Measurements from ENCODE around the gene APOBEC2.

The APOBEC2 gene

GRCh38 chr6:41027241-41027640 lies 25.8 kb upstream of the APOBEC2 start:
- intact Hi-C loops (cut with micrococcal nuclease), result loop anchor here (2.0 to 5.0 kb wide), 2 partner anchors 20 to 475 kb away; no protein-coding TSS in a partner anchor
- Mint-ChIP-seq H3K4me1 (ENCODE audit: low read depth) (peaks cover 42% of the 10 kb centered on the region), H3K27ac (peak overlapping the region; percentile 62), H3K4me3 (peak overlapping the region; percentile 71), H3K27me3 (peaks cover 5% of the 10 kb centered on the region), H3K9me3 (no peaks in the 10 kb centered on the region), H3K36me3 (ENCODE audit: low read depth) (no peaks in the 10 kb centered on the region)

DNA sequence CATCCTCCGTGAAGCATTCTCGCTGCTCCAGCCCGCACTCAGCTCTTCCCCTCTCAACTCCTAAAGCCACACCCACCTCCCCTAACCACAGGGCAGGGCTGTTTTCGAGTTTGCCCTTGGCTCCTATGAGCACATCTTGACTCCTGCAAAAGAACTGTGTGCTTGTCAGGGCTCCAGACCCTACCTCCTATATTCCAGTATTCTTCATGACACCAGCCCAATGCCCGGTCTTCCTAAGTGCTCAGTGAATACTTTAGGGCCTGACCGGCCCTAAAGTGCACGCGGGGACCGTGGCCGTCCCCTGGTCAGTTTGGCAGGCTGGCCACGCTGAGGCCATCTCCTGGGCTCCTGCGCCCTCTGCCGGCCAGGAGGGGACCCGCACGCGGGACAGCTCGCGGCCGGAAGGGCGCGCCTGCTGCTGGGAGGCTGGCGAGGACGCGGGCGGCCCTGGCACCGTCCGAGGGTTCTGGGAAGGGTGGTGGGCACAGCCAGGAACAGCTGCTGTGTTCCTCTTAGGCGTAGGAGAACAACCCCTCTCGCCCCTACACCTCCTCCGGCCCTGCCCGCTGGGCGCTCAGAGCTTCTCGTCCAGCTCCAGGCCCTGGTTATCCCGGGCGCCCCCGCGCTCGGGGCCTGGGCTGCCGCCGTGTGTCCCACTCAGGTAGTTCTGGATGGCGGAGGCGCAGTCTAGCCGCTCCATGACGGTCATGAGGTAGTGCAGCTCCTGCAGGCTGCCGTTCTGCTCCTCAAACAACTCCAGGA lies 25.0 kb upstream of the APOBEC2 start:
- Mint-ChIP-seq H3K27ac (peak overlapping the region; percentile 62), H3K27me3 (peaks cover 5% of the 10 kb centered on the region), H3K4me1 (ENCODE audit: low read depth) (peaks cover 42% of the 10 kb centered on the region), H3K4me3 (peak overlapping the region; percentile 71), H3K9me3 (no peaks in the 10 kb centered on the region), H3K36me3 (ENCODE audit: low read depth) (no peaks in the 10 kb centered on the region)
- intact Hi-C loops (cut with micrococcal nuclease), result loop anchor here (2.0 to 5.0 kb wide), 2 partner anchors 21 to 476 kb away; no protein-coding TSS in a partner anchor

GRCh38 chr6:41028561-41029412 lies 24.2 kb upstream of the APOBEC2 start:
- Mint-ChIP-seq H3K36me3 (ENCODE audit: low read depth) (peaks cover 5% of the 10 kb centered on the region), H3K4me1 (ENCODE audit: low read depth) (peaks cover 42% of the 10 kb centered on the region), H3K27ac (peak overlapping the region; percentile 62), H3K4me3 (peak overlapping the region; percentile 71), H3K9me3 (no peaks in the 10 kb centered on the region), H3K27me3 (peaks cover 5% of the 10 kb centered on the region)
- intact Hi-C loops (cut with micrococcal nuclease), result loop anchor here (5.0 kb wide), 1 partner anchor 476 kb away; no protein-coding TSS in a partner anchor

DNA sequence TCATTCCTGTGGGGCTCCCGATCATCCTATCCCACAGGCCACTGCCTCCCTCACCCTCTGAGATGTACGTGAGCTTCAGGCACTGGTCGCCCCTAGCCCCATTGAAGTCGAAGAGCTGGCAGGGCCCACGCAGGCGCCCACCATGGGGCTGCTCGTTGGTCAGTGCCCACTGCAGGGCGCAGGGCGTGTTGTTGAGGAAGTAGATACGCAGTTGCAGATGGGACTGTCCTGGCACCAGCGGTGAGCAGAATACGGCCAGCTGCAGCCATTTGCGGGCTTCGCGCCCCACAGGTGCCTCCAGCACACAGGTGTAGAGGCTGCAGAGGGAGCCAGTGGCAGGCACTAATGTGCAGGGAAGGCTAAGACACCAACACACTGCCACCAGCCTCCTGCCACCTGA lies 20.2 kb upstream of the APOBEC2 start:
- intact Hi-C loops (cut with micrococcal nuclease), result no loop called here
- Mint-ChIP-seq H3K27ac (no peak overlapping the region), H3K4me1 (ENCODE audit: low read depth) (peaks cover 22% of the 10 kb centered on the region), H3K4me3 (no peak overlapping the region), H3K36me3 (ENCODE audit: low read depth) (peaks cover 8% of the 10 kb centered on the region), H3K9me3 (no peaks in the 10 kb centered on the region), H3K27me3 (peaks cover 5% of the 10 kb centered on the region)

DNA sequence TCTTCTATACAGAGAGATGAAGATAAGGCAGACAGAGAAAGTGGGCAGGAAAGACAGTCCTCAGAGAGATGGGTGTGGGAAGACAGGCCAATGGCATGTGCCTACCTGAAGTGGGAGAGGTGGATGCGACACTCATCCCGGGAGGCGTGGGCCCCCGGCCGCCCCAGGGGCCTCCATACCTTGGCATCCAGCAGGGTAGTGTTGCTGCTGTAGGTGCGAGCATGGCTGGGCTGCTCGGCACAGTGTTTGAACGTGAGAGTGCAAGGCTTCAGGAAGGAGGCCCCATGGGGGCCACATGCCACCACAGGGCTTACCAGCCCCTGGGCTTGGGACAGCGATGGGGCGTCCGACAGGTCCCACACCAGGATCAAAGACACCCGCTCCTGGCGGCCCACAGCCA lies 19.2 kb upstream of the APOBEC2 start:
- Mint-ChIP-seq H3K36me3 (ENCODE audit: low read depth) (peaks cover 11% of the 10 kb centered on the region), H3K4me3 (no peak overlapping the region), H3K27ac (no peak overlapping the region), H3K9me3 (no peaks in the 10 kb centered on the region), H3K4me1 (ENCODE audit: low read depth) (peaks cover 12% of the 10 kb centered on the region), H3K27me3 (peaks cover 5% of the 10 kb centered on the region)
- intact Hi-C loops (cut with micrococcal nuclease), result no loop called here

- H3K36me3 Mint-ChIP-seq (ENCODE audit: low read depth), result peaks cover 15% of the 10 kb centered on the region
- H3K27ac Mint-ChIP-seq, result no peak overlapping the region
- intact Hi-C loops (cut with micrococcal nuclease), result no loop called here
- H3K27me3 Mint-ChIP-seq, result peaks cover 2% of the 10 kb centered on the region
- peaks cover 13% of the 10 kb centered on the region for H3K4me1 Mint-ChIP-seq (ENCODE audit: low read depth)
- no peak overlapping the region for H3K4me3 Mint-ChIP-seq
- no peaks in the 10 kb centered on the region for H3K9me3 Mint-ChIP-seq
These were observed 16.8 kb upstream of the APOBEC2 start for GRCh38 chr6:41036186-41036585.

GRCh38 chr6:41036601-41037000 lies 16.4 kb upstream of the APOBEC2 start:
- Mint-ChIP-seq H3K4me1 (ENCODE audit: low read depth) (peaks cover 15% of the 10 kb centered on the region), H3K4me3 (no peak overlapping the region), H3K36me3 (ENCODE audit: low read depth) (peaks cover 15% of the 10 kb centered on the region), H3K27me3 (peaks cover 2% of the 10 kb centered on the region), H3K27ac (no peak overlapping the region), H3K9me3 (no peaks in the 10 kb centered on the region)
- intact Hi-C loops (cut with micrococcal nuclease), result no loop called here

- Mint-ChIP-seq H3K27me3 (peaks cover 2% of the 10 kb centered on the region), H3K4me3 (no peak overlapping the region), H3K27ac (no peak overlapping the region), H3K36me3 (ENCODE audit: low read depth) (peaks cover 21% of the 10 kb centered on the region), H3K9me3 (no peaks in the 10 kb centered on the region), H3K4me1 (ENCODE audit: low read depth) (peaks cover 15% of the 10 kb centered on the region)
- intact Hi-C loops (cut with micrococcal nuclease), result no loop called here
These were observed 15.7 kb upstream of the APOBEC2 start for GRCh38 chr6:41037107-41037900.

DNA sequence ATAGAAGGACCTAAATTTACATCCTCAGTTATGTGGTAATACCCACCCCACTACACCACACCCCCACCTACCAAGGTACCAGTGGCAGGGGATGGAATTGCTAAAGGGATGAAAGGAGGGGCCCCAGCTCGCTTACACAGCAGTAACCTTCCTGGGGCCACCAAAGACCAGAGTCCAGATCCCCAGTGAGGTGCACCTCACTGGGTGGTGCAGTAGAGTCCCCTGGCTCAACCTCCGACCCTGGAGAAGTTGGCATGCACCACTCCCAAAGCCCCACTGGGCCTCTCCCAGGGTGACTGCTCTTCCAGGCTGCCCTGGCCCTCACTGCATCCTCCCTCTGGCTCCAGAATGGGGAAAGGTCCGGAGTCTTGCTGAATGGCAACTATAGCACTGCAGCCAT lies 14.8 kb upstream of the APOBEC2 start:
- intact Hi-C loops (cut with micrococcal nuclease), result no loop called here
- H3K9me3 Mint-ChIP-seq, result no peaks in the 10 kb centered on the region
- H3K27ac Mint-ChIP-seq, result no peak overlapping the region
- peaks cover 30% of the 10 kb centered on the region for H3K36me3 Mint-ChIP-seq (ENCODE audit: low read depth)
- peaks cover 2% of the 10 kb centered on the region for H3K27me3 Mint-ChIP-seq
- H3K4me3 Mint-ChIP-seq, result no peak overlapping the region
- peaks cover 15% of the 10 kb centered on the region for H3K4me1 Mint-ChIP-seq (ENCODE audit: low read depth)

DNA sequence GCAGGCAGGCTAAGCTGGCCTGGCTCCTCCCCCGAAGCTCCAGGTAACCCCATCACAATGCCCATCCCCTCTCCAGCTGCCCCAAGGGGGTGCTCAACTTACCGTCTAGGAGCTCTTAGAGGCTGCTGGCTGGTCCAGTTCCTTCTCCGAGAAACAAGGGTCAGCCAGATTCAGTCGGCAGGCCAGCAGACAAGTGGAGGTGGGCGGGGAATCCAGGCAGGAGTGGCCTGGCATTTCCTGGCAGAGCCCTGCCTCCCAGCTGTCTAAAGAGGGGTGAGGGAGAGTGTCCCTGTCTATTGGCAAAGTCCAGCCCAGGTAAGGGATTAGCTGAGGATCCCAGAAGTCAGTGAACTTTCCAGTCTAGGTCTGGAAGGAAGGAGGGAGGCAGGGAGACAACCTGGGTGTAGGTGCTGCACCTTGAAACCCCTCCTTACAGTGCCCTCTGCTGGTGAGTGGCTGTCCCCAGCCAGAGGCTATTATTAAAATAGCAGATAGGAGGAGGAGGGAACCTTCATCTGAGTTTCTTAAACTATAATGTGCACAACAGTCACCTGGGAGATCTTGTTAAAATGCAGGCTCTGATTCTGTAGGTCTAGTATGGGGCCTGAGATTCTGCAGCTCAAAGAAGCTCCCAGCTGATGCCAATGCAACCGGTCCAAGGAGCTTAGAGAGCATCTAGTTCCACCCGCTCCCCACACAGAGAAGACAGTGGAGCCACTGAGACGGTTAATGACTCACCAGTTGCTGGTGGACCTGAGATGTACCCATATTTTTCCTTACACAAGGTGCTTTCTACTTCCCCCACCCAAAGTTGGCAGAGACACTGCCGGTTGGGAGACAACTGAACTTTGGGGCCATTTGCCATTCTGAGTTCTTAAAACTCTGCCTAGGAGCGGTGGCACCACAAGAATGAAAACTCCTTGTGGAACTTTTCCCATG lies 13.7 kb upstream of the APOBEC2 start, which contains the start of gene UNC5CL:
Gene UNC5CL, minus strand, starts transcription at position 162 of the 939 bp plus-strand sequence. CDS start 4,147 bp downstream, outside the sequence.
- H3K9me3 Mint-ChIP-seq, result no peaks in the 10 kb centered on the region
- H3K4me1 Mint-ChIP-seq (ENCODE audit: low read depth), result peaks cover 15% of the 10 kb centered on the region
- no peak within 1 kb of the TSS for H3K27ac Mint-ChIP-seq
- H3K36me3 Mint-ChIP-seq (ENCODE audit: low read depth), result peaks cover 29% of the 10 kb centered on the region
- intact Hi-C loops (cut with micrococcal nuclease), result no loop called here
- peaks cover 2% of the 10 kb centered on the region for H3K27me3 Mint-ChIP-seq
- no peak within 1 kb of the TSS for H3K4me3 Mint-ChIP-seq

DNA sequence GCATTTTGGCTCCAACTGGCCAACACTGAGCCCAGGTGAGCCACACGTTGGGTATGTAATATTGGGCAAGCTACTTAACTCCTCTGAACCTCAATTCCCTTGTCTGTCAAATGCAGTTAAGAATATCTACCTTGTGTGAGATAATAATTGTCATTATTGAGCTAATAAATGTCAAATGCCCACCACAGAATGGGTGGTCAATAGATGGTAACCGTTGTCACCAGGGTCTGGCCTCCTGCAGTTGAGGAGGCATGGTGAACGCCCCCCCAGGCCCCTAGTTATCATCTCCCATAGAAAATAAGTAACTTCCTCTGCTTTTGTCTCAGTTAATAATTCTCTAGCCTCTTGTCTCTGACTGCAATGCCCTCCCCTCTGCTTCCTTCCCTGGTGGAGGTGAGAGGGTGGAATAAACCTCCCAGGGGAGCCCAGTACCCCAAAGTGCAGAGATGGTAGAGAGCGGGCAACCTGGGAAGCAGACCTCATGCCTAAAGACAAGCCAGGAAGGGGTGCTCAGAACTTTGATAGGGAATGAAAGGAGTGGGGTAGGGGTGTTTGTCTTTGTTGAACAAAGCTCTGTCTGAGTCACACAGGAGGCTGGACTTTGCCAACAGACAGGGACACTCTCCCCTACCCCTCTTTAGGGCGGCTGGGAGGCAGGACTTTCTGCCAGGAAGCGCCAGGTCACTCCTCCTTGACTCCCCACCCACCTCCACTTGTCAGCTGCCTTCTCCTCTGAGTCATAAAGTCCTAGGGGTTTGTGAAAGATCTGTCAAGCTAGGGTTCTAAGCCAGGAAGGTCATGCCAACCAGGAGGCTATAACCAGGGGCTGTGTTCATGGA lies 12.7 kb upstream of the APOBEC2 start:
- Mint-ChIP-seq H3K9me3 (no peaks in the 10 kb centered on the region), H3K4me1 (ENCODE audit: low read depth) (peaks cover 15% of the 10 kb centered on the region), H3K27me3 (peaks cover 2% of the 10 kb centered on the region), H3K27ac (peak overlapping the region; percentile 26), H3K36me3 (ENCODE audit: low read depth) (peaks cover 32% of the 10 kb centered on the region), H3K4me3 (no peak overlapping the region)
- intact Hi-C loops (cut with micrococcal nuclease), result no loop called here

GRCh38 chr6:41040940-41041536 lies 12.0 kb upstream of the APOBEC2 start:
- Mint-ChIP-seq H3K27me3 (peaks cover 2% of the 10 kb centered on the region), H3K27ac (peak overlapping the region; percentile 26), H3K36me3 (ENCODE audit: low read depth) (peaks cover 32% of the 10 kb centered on the region), H3K4me1 (ENCODE audit: low read depth) (peaks cover 15% of the 10 kb centered on the region), H3K9me3 (no peaks in the 10 kb centered on the region), H3K4me3 (no peak overlapping the region)
- intact Hi-C loops (cut with micrococcal nuclease), result no loop called here
